Peyer's patch (tissue), 4 donors: ENCODE measurements around the gene CALN1.

ENCODE experiments used
- POLR2A ChIP-seq, 2 donors: fragments of 450-650 bp; IDR thresholded peaks; one replicate each; pipeline ENCODE4 v1.5.1; 2017; ENCODE audit warnings: antibody characterized with exemption in 2 of 2, mild to moderate bottlenecking in 2 of 2, moderate library complexity in 2 of 2
- TF ChIP-seq, protein P1 (sequence below), 6 experiments: fragments of 450-650 bp in 4 of 6; fragments of 200-600 bp in 2 of 6; sonication (generic) in 1 of 6; IDR thresholded peaks; one replicate each; pipeline ENCODE4 v1.5.1; 2017 to 2019; ENCODE audit warnings: antibody characterized with exemption in 6 of 6, mild to moderate bottlenecking in 3 of 6, moderate library complexity in 1 of 6

GRCh38 chr7:71733107-71733870, 678.8 kb downstream of the CALN1 start:
- TF ChIP-seq POLR2A (IDR thresholded peaks at IDR 0.05) = no peak
- TF ChIP-seq, protein P1, sequence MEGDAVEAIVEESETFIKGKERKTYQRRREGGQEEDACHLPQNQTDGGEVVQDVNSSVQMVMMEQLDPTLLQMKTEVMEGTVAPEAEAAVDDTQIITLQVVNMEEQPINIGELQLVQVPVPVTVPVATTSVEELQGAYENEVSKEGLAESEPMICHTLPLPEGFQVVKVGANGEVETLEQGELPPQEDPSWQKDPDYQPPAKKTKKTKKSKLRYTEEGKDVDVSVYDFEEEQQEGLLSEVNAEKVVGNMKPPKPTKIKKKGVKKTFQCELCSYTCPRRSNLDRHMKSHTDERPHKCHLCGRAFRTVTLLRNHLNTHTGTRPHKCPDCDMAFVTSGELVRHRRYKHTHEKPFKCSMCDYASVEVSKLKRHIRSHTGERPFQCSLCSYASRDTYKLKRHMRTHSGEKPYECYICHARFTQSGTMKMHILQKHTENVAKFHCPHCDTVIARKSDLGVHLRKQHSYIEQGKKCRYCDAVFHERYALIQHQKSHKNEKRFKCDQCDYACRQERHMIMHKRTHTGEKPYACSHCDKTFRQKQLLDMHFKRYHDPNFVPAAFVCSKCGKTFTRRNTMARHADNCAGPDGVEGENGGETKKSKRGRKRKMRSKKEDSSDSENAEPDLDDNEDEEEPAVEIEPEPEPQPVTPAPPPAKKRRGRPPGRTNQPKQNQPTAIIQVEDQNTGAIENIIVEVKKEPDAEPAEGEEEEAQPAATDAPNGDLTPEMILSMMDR (IDR thresholded peaks at IDR 0.05) = peak in 5 of 6 experiments; percentile 29 to 78 (median 69)
